ENCODE results near the gene PRRG3. TPM values are rescaled to one million over a fixed set of nuclear protein-coding genes. Genes with fewer than 3 reads are reported as not detected.

The PRRG3 gene
- total RNA-seq, 1 donor from 2014 or later, result not detected

- no peak for DNase-seq (ENCODE audit: low read depth)
- Histone ChIP-seq H3K36me3 (ENCODE audit: control insufficient read depth, insufficient read depth, low read length) (no peaks in the 10 kb centered on the region), H3K4me3 (ENCODE audit: low read depth, low read length) (no peak overlapping the region), H3K27me3 (ENCODE audit: control insufficient read depth, insufficient read depth, low read length) (no peaks in the 10 kb centered on the region)
- no peak for TF ChIP-seq CTCF (IDR thresholded peaks at IDR 0.05; ENCODE audit: insufficient read depth, low read length, severe bottlenecking)
- no peak for FAIRE-seq
These were observed 41.4 kb downstream of the PRRG3 start for GRCh38 chrX:151736685-151737084.

GRCh38 chrX:151737494-151737893 lies 42.2 kb downstream of the PRRG3 start:
- FAIRE-seq (no peak), DNase-seq (ENCODE audit: low read depth) (no peak)
- Histone ChIP-seq H3K4me3 (ENCODE audit: low read depth, low read length) (no peak overlapping the region), H3K36me3 (ENCODE audit: control insufficient read depth, insufficient read depth, low read length) (no peaks in the 10 kb centered on the region), H3K27me3 (ENCODE audit: control insufficient read depth, insufficient read depth, low read length) (no peaks in the 10 kb centered on the region)
- TF ChIP-seq CTCF (IDR thresholded peaks at IDR 0.05; ENCODE audit: insufficient read depth, low read length, severe bottlenecking), result no peak

- Histone ChIP-seq H3K27me3 (ENCODE audit: control insufficient read depth, insufficient read depth, low read length) (no peaks in the 10 kb centered on the region), H3K36me3 (ENCODE audit: control insufficient read depth, insufficient read depth, low read length) (no peaks in the 10 kb centered on the region), H3K4me3 (ENCODE audit: low read depth, low read length) (no peak overlapping the region)
- TF ChIP-seq CTCF (IDR thresholded peaks at IDR 0.05; ENCODE audit: insufficient read depth, low read length, severe bottlenecking), result no peak
- no peak for FAIRE-seq
- no peak for DNase-seq (ENCODE audit: low read depth)
These were observed 43.5 kb downstream of the PRRG3 start for GRCh38 chrX:151738751-151739150.

- Histone ChIP-seq H3K4me3 (ENCODE audit: low read depth, low read length) (no peak overlapping the region), H3K27me3 (ENCODE audit: control insufficient read depth, insufficient read depth, low read length) (no peaks in the 10 kb centered on the region), H3K36me3 (ENCODE audit: control insufficient read depth, insufficient read depth, low read length) (no peaks in the 10 kb centered on the region)
- TF ChIP-seq CTCF (IDR thresholded peaks at IDR 0.05; ENCODE audit: insufficient read depth, low read length, severe bottlenecking), result no peak
- FAIRE-seq (no peak), DNase-seq (ENCODE audit: low read depth) (no peak)
These were observed 46.3 kb downstream of the PRRG3 start for GRCh38 chrX:151741606-151742005.

DNA sequence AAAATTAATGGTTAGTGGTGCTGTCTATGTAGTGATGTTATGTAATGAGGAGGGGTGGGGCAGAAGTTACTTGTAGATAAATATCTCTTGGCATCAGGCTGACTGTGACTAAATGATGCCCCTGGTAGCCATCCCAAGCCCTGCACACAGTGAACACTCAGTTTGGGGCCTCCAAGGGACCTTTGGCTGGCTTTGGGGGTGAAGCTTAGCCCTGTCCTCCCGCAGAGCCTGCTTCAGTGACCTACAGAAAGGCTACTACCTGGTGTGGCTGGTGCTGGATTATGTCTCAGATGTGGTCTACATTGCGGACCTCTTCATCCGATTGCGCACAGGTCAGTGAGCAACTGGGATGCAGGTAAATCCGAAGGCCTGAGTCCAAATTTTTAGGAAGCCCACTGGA lies 47.1 kb downstream of the PRRG3 start:
- FAIRE-seq (no peak), DNase-seq (ENCODE audit: low read depth) (no peak)
- no peak for TF ChIP-seq CTCF (IDR thresholded peaks at IDR 0.05; ENCODE audit: insufficient read depth, low read length, severe bottlenecking)

DNA sequence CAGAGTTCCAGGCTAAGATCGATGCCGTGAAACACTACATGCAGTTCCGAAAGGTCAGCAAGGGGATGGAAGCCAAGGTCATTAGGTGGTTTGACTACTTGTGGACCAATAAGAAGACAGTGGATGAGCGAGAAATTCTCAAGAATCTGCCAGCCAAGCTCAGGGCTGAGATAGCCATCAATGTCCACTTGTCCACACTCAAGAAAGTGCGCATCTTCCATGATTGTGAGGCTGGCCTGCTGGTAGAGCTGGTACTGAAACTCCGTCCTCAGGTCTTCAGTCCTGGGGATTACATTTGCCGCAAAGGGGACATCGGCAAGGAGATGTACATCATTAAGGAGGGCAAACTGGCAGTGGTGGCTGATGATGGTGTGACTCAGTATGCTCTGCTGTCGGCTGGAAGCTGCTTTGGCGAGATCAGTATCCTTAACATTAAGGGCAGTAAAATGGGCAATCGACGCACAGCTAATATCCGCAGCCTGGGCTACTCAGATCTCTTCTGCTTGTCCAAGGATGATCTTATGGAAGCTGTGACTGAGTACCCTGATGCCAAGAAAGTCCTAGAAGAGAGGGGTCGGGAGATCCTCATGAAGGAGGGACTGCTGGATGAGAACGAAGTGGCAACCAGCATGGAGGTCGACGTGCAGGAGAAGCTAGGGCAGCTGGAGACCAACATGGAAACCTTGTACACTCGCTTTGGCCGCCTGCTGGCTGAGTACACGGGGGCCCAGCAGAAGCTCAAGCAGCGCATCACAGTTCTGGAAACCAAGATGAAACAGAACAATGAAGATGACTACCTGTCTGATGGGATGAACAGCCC lies 48.6 kb downstream of the PRRG3 start:
- DNase-seq (ENCODE audit: low read depth), result no peak
- FAIRE-seq, result no peak
- Histone ChIP-seq H3K36me3 (ENCODE audit: control insufficient read depth, insufficient read depth, low read length) (no peaks in the 10 kb centered on the region), H3K4me3 (ENCODE audit: low read depth, low read length) (no peak overlapping the region), H3K27me3 (ENCODE audit: control insufficient read depth, insufficient read depth, low read length) (no peaks in the 10 kb centered on the region)
- no peak for TF ChIP-seq CTCF (IDR thresholded peaks at IDR 0.05; ENCODE audit: insufficient read depth, low read length, severe bottlenecking)

More for the DNA sequence above, 47.1 kb downstream of the PRRG3 start:
- Histone ChIP-seq H3K4me3 (ENCODE audit: low read depth, low read length) (no peak overlapping the region), H3K36me3 (ENCODE audit: control insufficient read depth, insufficient read depth, low read length) (no peaks in the 10 kb centered on the region), H3K27me3 (ENCODE audit: control insufficient read depth, insufficient read depth, low read length) (no peaks in the 10 kb centered on the region)
